ENCODE measurements around the gene LIMK1. TPM values are rescaled to one million over a fixed set of nuclear protein-coding genes. Genes with fewer than 3 reads are reported as not detected.

LIMK1 gene
- total and polyA plus RNA-seq, 2 donors (not counting 3 experiments of a cell fraction or from before 2014, with no cell fraction given) = 52.9 to 54.5 TPM

Other genes starting within 250 kb of the LIMK1 start
- gene METTL27, start 241.3 kb upstream of the LIMK1 start, total RNA-seq = 1.2 and 10.8 TPM in 2 replicates
- 6.9 and 9.0 TPM in 2 replicates for gene METTL27, start 241.3 kb upstream of the LIMK1 start, polyA plus RNA-seq
- not detected in 2 replicates for gene TMEM270, start 222.6 kb upstream of the LIMK1 start, total RNA-seq
- not detected in 2 replicates for gene TMEM270, start 222.6 kb upstream of the LIMK1 start, polyA plus RNA-seq
- gene ELN, start 55.6 kb upstream of the LIMK1 start, total RNA-seq = 0.18 and 1.7 TPM in 2 replicates
- 2.6 and 3.1 TPM in 2 replicates for gene ELN, start 55.6 kb upstream of the LIMK1 start, polyA plus RNA-seq
- gene EIF4H, start 90.6 kb downstream of the LIMK1 start, total RNA-seq = 415 and 434 TPM in 2 replicates
- gene EIF4H, start 90.6 kb downstream of the LIMK1 start, polyA plus RNA-seq = 334 and 406 TPM in 2 replicates
- gene LAT2, start 126.2 kb downstream of the LIMK1 start, total RNA-seq = 1.1 and 1.8 TPM in 2 replicates
- 0.57 and 1.0 TPM in 2 replicates for gene LAT2, start 126.2 kb downstream of the LIMK1 start, polyA plus RNA-seq
- gene RFC2, start 170.6 kb downstream of the LIMK1 start, total RNA-seq = 40.0 and 44.3 TPM in 2 replicates
- gene RFC2, start 170.6 kb downstream of the LIMK1 start, polyA plus RNA-seq = 17.8 and 24.4 TPM in 2 replicates
- gene CLIP2, start 205.6 kb downstream of the LIMK1 start, total RNA-seq = 37.1 and 38.0 TPM in 2 replicates
- gene CLIP2, start 205.6 kb downstream of the LIMK1 start, polyA plus RNA-seq = 8.1 and 8.3 TPM in 2 replicates